ENCODE measurements around the gene HNRNPAB. TPM values are rescaled to one million over a fixed set of nuclear protein-coding genes. Genes with fewer than 3 reads are reported as not detected.

The HNRNPAB gene
- total RNA-seq, 1 donor from 2014 or later = 281 TPM

GRCh38 chr5:178203670-178204181 is 607 bp upstream of the HNRNPAB start:
- Mint-ChIP-seq H3K27me3 (ENCODE audit: unreplicated experiment) (peaks cover 4% of the 10 kb centered on the region), H3K27ac (ENCODE audit: unreplicated experiment) (peak overlapping the region; percentile 28), H3K9me3 (ENCODE audit: unreplicated experiment) (peaks cover 15% of the 10 kb centered on the region), H3K4me1 (ENCODE audit: low read depth, unreplicated experiment) (peaks cover 14% of the 10 kb centered on the region), H3K4me3 (ENCODE audit: unreplicated experiment) (peak overlapping the region; percentile 93), H3K36me3 (ENCODE audit: unreplicated experiment) (no peaks in the 10 kb centered on the region)
- TF ChIP-seq CTCF (IDR thresholded peaks at IDR 0.05; ENCODE audit: partially characterized antibody, unreplicated experiment) = no peak
- DNase-seq = peak; percentile 31

GRCh38 chr5:178204935-178205748 is 809 bp downstream of the HNRNPAB start:
- H3K4me3 Mint-ChIP-seq (ENCODE audit: unreplicated experiment) = peak overlapping the region; percentile 91
- H3K36me3 Mint-ChIP-seq (ENCODE audit: unreplicated experiment) = no peaks in the 10 kb centered on the region

GRCh38 chr5:178205749-178206047 is 1.4 kb downstream of the HNRNPAB start:
- no peak for DNase-seq
- peak overlapping the region; percentile 91 for H3K4me3 Mint-ChIP-seq (ENCODE audit: unreplicated experiment)
- H3K27me3 Mint-ChIP-seq (ENCODE audit: unreplicated experiment) = peaks cover 12% of the 10 kb centered on the region
- peaks cover 14% of the 10 kb centered on the region for H3K4me1 Mint-ChIP-seq (ENCODE audit: low read depth, unreplicated experiment)
- no peaks in the 10 kb centered on the region for H3K36me3 Mint-ChIP-seq (ENCODE audit: unreplicated experiment)
- peak overlapping the region; percentile 65 for H3K27ac Mint-ChIP-seq (ENCODE audit: unreplicated experiment)
- TF ChIP-seq CTCF (IDR thresholded peaks at IDR 0.05; ENCODE audit: partially characterized antibody, unreplicated experiment) = no peak
- H3K9me3 Mint-ChIP-seq (ENCODE audit: unreplicated experiment) = peaks cover 15% of the 10 kb centered on the region

More at GRCh38 chr5:178204935-178205748, 809 bp downstream of the HNRNPAB start:
- DNase-seq = peak; percentile 76
- peaks cover 9% of the 10 kb centered on the region for H3K27me3 Mint-ChIP-seq (ENCODE audit: unreplicated experiment)
- peaks cover 15% of the 10 kb centered on the region for H3K9me3 Mint-ChIP-seq (ENCODE audit: unreplicated experiment)
- TF ChIP-seq CTCF (IDR thresholded peaks at IDR 0.05; ENCODE audit: partially characterized antibody, unreplicated experiment) = no peak
- peaks cover 14% of the 10 kb centered on the region for H3K4me1 Mint-ChIP-seq (ENCODE audit: low read depth, unreplicated experiment)
- H3K27ac Mint-ChIP-seq (ENCODE audit: unreplicated experiment) = no peak overlapping the region

GRCh38 chr5:178206166-178207101 is 2.1 kb downstream of the HNRNPAB start:
- DNase-seq = no peak
- H3K27me3 Mint-ChIP-seq (ENCODE audit: unreplicated experiment) = peaks cover 12% of the 10 kb centered on the region
- no peak for TF ChIP-seq CTCF (IDR thresholded peaks at IDR 0.05; ENCODE audit: partially characterized antibody, unreplicated experiment)
- H3K9me3 Mint-ChIP-seq (ENCODE audit: unreplicated experiment) = peaks cover 18% of the 10 kb centered on the region
- H3K4me3 Mint-ChIP-seq (ENCODE audit: unreplicated experiment) = peak overlapping the region; percentile 91
- H3K4me1 Mint-ChIP-seq (ENCODE audit: low read depth, unreplicated experiment) = peaks cover 14% of the 10 kb centered on the region
- H3K27ac Mint-ChIP-seq (ENCODE audit: unreplicated experiment) = peak overlapping the region; percentile 65
- no peaks in the 10 kb centered on the region for H3K36me3 Mint-ChIP-seq (ENCODE audit: unreplicated experiment)

Measured in glutamatergic neuron (in vitro differentiated cells).